WTC11 (cell line): Measurements from ENCODE around the gene NDUFB1. TPM values are rescaled to one million over a fixed set of nuclear protein-coding genes. Genes with fewer than 3 reads are reported as not detected.

Experiments used
- ATAC-seq: fragments of 200-7000 bp; cut with Tn5 transposase; 2 replicates; pipeline ENCODE4 v1.10.0; 2021; ENCODE audit warnings: mild to moderate bottlenecking, moderate library complexity
- CTCF ChIA-PET: fragments of 300-600 bp; sonication (Branson Sonifier 250); formaldehyde crosslinking; loops from one replicate; lab custom pipeline; 2021; ENCODE audit warnings: antibody characterized with exemption; lab: Charles Lee
- POLR2A ChIA-PET: fragments of 350-600 bp; sonication (Branson Sonifier 250); formaldehyde crosslinking; loops from one replicate; lab custom pipeline; 2021; ENCODE audit warnings: antibody characterized with exemption; lab: Charles Lee
- DNase-seq: peaks from one replicate; pipeline ENCODE4 v3.0.0; 2021; ENCODE audit warnings: low spot score
- H3K27ac Mint-ChIP-seq: 2 replicates; pipeline ENCODE4 v1.8.0; 2021; ENCODE audit warnings: mixed read lengths
- H3K27me3 Mint-ChIP-seq: 2 replicates; pipeline ENCODE4 v1.8.0; 2021; ENCODE audit warnings: low read depth, mild to moderate bottlenecking, moderate library complexity, mixed read lengths
- H3K36me3 Mint-ChIP-seq: 2 replicates; pipeline ENCODE4 v1.8.0; 2021; ENCODE audit warnings: mixed read lengths
- H3K4me1 Mint-ChIP-seq: 2 replicates; pipeline ENCODE4 v1.8.0; 2022; ENCODE audit warnings: mixed read lengths
- H3K4me3 Mint-ChIP-seq: 2 replicates; pipeline ENCODE4 v1.8.0; 2021; ENCODE audit warnings: mild to moderate bottlenecking, moderate library complexity, mixed read lengths
- H3K9me3 Mint-ChIP-seq: 2 replicates; pipeline ENCODE4 v1.8.0; 2021; ENCODE audit warnings: mixed read lengths
- ATF1 ChIP-seq: sonication (generic); formaldehyde crosslinking; IDR thresholded peaks from 2 replicates; pipeline ENCODE4 v1.8.1; 2023; ENCODE audit warnings: mild to moderate bottlenecking, moderate library complexity, missing genetic modification reagents
- ATF6 ChIP-seq: sonication (generic); formaldehyde crosslinking; IDR thresholded peaks from 2 replicates; pipeline ENCODE4 v1.8.1; 2023; ENCODE audit warnings: mild to moderate bottlenecking, missing genetic modification reagents
- CREB1 ChIP-seq: sonication (generic); formaldehyde crosslinking; IDR thresholded peaks from 2 replicates; pipeline ENCODE4 v1.8.0; 2023; ENCODE audit warnings: mild to moderate bottlenecking, missing genetic modification reagents
- E2F4 ChIP-seq: sonication (generic); formaldehyde crosslinking; IDR thresholded peaks from 2 replicates; pipeline ENCODE4 v1.8.1; 2022; ENCODE audit warnings: low read depth, mild to moderate bottlenecking, moderate library complexity, missing genetic modification reagents, borderline replicate concordance
- ELF4 ChIP-seq: sonication (generic); formaldehyde crosslinking; IDR thresholded peaks from 2 replicates; pipeline ENCODE4 v1.8.1; 2022; ENCODE audit warnings: low read depth, mild to moderate bottlenecking, moderate library complexity, missing genetic modification reagents
- HMGXB4 ChIP-seq: sonication (generic); formaldehyde crosslinking; IDR thresholded peaks from 2 replicates; pipeline ENCODE4 v1.8.1; 2023; ENCODE audit warnings: mild to moderate bottlenecking, moderate library complexity, missing genetic modification reagents
- KAT7 ChIP-seq: sonication (generic); formaldehyde crosslinking; IDR thresholded peaks from 2 replicates; pipeline ENCODE4 v1.8.1; 2023; ENCODE audit warnings: missing genetic modification reagents, mild to moderate bottlenecking, borderline replicate concordance
- MXD4 ChIP-seq: fragments of 250-450 bp; sonication (Bioruptor Pico); IDR thresholded peaks from 2 replicates; pipeline ENCODE4 v1.8.0; 2021; ENCODE audit warnings: mild to moderate bottlenecking, moderate library complexity, borderline replicate concordance
- NFE2L1 ChIP-seq: sonication (generic); formaldehyde crosslinking; IDR thresholded peaks from 2 replicates; pipeline ENCODE4 v1.8.1; 2023; ENCODE audit warnings: missing genetic modification reagents
- NFYB ChIP-seq: sonication (generic); formaldehyde crosslinking; conservative IDR thresholded peaks from 2 replicates; pipeline ENCODE4 v1.8.0; 2022; ENCODE audit warnings: low read depth, missing genetic modification reagents
- PRRX2 ChIP-seq: fragments of 250-450 bp; sonication (Bioruptor Pico); IDR thresholded peaks from 2 replicates; pipeline ENCODE4 v1.8.0; 2021; ENCODE audit warnings: mild to moderate bottlenecking
- SMAD3 ChIP-seq: sonication (generic); formaldehyde crosslinking; IDR thresholded peaks from 2 replicates; pipeline ENCODE4 v1.8.0; 2022; ENCODE audit warnings: missing genetic modification reagents, mild to moderate bottlenecking, borderline replicate concordance
- ZBTB21 ChIP-seq: sonication (generic); formaldehyde crosslinking; IDR thresholded peaks from 2 replicates; pipeline ENCODE4 v1.8.1; 2023; ENCODE audit warnings: mild to moderate bottlenecking, missing genetic modification reagents, borderline replicate concordance
- ZNF219 ChIP-seq: sonication (generic); formaldehyde crosslinking; IDR thresholded peaks from 2 replicates; pipeline ENCODE4 v1.8.0; 2023; ENCODE audit warnings: missing genetic modification reagents, mild to moderate bottlenecking, borderline replicate concordance
- ZNF232 ChIP-seq: sonication (generic); formaldehyde crosslinking; IDR thresholded peaks from 2 replicates; pipeline ENCODE4 v1.8.0; 2022; ENCODE audit warnings: mild to moderate bottlenecking, missing genetic modification reagents
- total RNA-seq: library from RNA; stranded (reverse); gene quantifications from 3 replicates; pipeline ENCODE4 v1.2.3, GENCODE V29; 2021
- TF ChIP-seq, protein P1 (sequence below): sonication (generic); formaldehyde crosslinking; IDR thresholded peaks from 2 replicates; pipeline ENCODE4 v1.8.1; 2022; ENCODE audit warnings: mild to moderate bottlenecking, moderate library complexity, missing genetic modification reagents
- TF ChIP-seq, protein P2 (sequence below): sonication (generic); formaldehyde crosslinking; IDR thresholded peaks from 2 replicates; pipeline ENCODE4 v1.8.0; 2023; ENCODE audit warnings: missing genetic modification reagents
- TF ChIP-seq, protein P3 (sequence below): fragments of 250-450 bp; sonication (Bioruptor Pico); conservative IDR thresholded peaks from 2 replicates; pipeline ENCODE4 v1.9.0; 2021; ENCODE audit warnings: mild to moderate bottlenecking
- TF ChIP-seq, protein P4 (sequence below): sonication (generic); formaldehyde crosslinking; IDR thresholded peaks from 2 replicates; pipeline ENCODE4 v1.8.0; 2022; ENCODE audit warnings: mild to moderate bottlenecking, missing genetic modification reagents
- TF ChIP-seq, protein P5 (sequence below): fragments of 250-450 bp; sonication (Bioruptor Pico); IDR thresholded peaks from 2 replicates; pipeline ENCODE4 v1.9.0; 2021; ENCODE audit warnings: moderate library complexity, mild to moderate bottlenecking, inconsistent platforms, borderline replicate concordance
- TF ChIP-seq, protein P6 (sequence below): sonication (generic); formaldehyde crosslinking; IDR thresholded peaks from 2 replicates; pipeline ENCODE4 v1.8.0; 2022; ENCODE audit warnings: missing genetic modification reagents

Gene NDUFB1
- total RNA-seq, 1 experiment from 2014 or later = 114 TPM

DNA sequence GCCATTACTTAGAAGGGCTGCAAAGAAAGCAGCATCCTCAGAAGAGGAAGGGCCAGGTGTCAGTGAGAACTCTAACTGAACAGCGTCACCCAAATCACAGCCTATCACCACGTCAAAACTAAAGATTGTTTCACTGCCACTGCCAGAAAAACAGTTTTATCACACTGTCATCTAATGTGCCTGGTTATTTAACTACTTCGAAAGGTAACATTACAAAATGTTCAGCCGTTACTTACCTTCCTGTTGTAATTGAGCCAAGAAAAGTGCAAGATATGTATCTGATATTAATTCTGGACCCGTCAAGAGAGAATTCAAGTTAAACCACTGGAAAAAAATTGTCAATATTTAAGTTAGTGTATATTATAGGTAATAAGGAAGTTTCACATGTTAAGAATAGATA, 33.0 kb downstream of the NDUFB1 start:
- H3K4me1 Mint-ChIP-seq = no peaks in the 10 kb centered on the region
- peaks cover 47% of the 10 kb centered on the region for H3K36me3 Mint-ChIP-seq
- TF ChIP-seq ZNF219 (no peak), ZBTB21 (CRISPR knock-in tag) (no peak), ZNF232 (CRISPR knock-in tag) (no peak), ATF6 (no peak), MXD4 (CRISPR knock-in tag) (no peak), NFYB (CRISPR knock-in tag) (no peak), PRRX2 (no peak), ELF4 (CRISPR knock-in tag) (no peak), NFE2L1 (CRISPR knock-in tag) (no peak), CREB1 (CRISPR knock-in tag) (no peak), KAT7 (no peak), SMAD3 (no peak), ATF1 (no peak)
- TF ChIP-seq, protein P1, sequence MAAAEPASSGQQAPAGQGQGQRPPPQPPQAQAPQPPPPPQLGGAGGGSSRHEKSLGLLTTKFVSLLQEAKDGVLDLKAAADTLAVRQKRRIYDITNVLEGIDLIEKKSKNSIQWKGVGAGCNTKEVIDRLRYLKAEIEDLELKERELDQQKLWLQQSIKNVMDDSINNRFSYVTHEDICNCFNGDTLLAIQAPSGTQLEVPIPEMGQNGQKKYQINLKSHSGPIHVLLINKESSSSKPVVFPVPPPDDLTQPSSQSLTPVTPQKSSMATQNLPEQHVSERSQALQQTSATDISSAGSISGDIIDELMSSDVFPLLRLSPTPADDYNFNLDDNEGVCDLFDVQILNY = no peak
- TF ChIP-seq, protein P2, sequence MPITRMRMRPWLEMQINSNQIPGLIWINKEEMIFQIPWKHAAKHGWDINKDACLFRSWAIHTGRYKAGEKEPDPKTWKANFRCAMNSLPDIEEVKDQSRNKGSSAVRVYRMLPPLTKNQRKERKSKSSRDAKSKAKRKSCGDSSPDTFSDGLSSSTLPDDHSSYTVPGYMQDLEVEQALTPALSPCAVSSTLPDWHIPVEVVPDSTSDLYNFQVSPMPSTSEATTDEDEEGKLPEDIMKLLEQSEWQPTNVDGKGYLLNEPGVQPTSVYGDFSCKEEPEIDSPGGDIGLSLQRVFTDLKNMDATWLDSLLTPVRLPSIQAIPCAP (CRISPR knock-in tag) = no peak
- TF ChIP-seq, protein P3, sequence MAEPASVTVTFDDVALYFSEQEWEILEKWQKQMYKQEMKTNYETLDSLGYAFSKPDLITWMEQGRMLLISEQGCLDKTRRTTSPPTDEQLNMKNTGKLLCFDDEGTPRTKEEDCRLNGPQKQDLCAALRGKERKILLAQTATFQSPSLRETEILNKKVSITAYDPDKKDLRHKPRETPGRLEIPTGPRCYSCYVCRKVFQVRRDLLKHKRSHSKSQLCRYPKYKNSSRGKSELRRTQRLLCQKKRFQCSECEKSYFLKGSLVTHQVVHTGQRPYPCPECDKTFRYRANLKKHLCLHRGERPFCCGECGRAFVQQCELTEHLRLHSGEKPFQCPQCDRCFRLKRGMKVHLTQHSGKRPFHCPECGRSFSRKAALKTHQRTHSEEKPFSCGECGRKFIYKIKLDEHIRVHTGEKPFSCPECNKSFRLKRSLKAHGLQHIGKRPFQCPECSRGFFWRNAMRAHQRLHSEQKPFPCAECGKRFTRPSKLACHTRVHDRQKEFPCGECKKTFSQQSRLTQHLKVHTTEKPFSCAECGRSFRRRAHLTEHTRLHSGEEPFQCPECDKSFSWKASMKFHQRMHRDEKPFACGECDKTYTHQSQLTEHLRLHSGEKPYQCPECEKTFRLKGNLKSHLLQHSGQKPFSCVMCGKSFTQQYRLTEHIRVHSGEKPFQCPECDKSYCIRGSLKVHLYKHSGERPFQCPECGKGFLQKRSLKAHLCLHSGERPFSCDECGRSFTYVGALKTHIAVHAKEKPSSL = no peak
- TF ChIP-seq, protein P4, sequence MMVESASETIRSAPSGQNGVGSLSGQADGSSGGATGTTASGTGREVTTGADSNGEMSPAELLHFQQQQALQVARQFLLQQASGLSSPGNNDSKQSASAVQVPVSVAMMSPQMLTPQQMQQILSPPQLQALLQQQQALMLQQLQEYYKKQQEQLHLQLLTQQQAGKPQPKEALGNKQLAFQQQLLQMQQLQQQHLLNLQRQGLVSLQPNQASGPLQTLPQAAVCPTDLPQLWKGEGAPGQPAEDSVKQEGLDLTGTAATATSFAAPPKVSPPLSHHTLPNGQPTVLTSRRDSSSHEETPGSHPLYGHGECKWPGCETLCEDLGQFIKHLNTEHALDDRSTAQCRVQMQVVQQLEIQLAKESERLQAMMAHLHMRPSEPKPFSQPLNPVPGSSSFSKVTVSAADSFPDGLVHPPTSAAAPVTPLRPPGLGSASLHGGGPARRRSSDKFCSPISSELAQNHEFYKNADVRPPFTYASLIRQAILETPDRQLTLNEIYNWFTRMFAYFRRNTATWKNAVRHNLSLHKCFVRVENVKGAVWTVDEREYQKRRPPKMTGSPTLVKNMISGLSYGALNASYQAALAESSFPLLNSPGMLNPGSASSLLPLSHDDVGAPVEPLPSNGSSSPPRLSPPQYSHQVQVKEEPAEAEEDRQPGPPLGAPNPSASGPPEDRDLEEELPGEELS (CRISPR knock-in tag) = no peak
- TF ChIP-seq, protein P5, sequence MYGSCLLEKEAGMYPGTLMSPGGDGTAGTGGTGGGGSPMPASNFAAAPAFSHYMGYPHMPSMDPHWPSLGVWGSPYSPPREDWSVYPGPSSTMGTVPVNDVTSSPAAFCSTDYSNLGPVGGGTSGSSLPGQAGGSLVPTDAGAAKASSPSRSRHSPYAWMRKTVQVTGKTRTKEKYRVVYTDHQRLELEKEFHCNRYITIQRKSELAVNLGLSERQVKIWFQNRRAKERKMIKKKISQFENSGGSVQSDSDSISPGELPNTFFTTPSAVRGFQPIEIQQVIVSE (CRISPR knock-in tag) = no peak
- no peak overlapping the region for H3K4me3 Mint-ChIP-seq
- ChIA-PET CTCF (interaction anchor here (1.4 kb wide), 1 partner anchor 18 kb away, joined by 6 read pairs; the partner anchor contains the start of gene ATXN3), POLR2A (no interaction called here)
- no peak for ATAC-seq
- H3K27ac Mint-ChIP-seq = no peak overlapping the region
- no peaks in the 10 kb centered on the region for H3K27me3 Mint-ChIP-seq
- no peak for DNase-seq
- H3K9me3 Mint-ChIP-seq = 0 out of 2 replicates have a peak, but pooled peaks cover 4% of the 10 kb centered on the region

DNA sequence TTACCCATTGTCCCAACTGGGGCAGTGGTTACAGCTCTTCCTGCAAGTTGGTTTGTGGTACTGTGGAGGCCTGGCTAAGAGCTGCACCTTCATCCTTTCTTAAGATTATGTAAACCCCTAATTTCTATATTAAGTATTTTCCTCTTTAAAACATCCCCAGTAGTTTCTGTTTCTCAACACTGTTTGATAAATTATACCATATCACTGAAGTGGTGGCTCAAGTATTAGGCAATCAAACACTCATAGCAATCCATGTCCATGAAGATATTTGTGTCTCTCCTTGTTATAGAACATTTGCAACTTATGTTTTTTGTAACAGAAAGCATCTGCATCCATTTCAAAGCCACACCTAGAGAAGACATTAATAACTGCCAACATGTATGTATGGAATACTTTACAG, 47.0 kb downstream of the NDUFB1 start:
- POLR2A ChIA-PET = no interaction called here
- CTCF ChIA-PET = interaction anchor here (0.8 kb wide), 1 partner anchor 32 kb away, joined by 3 read pairs; the partner anchor contains the start of gene ATXN3
- no peaks in the 10 kb centered on the region for H3K9me3 Mint-ChIP-seq
- no peaks in the 10 kb centered on the region for H3K4me1 Mint-ChIP-seq
- DNase-seq (no peak), ATAC-seq (no peak)
- no peak overlapping the region for H3K27ac Mint-ChIP-seq
- peaks cover 33% of the 10 kb centered on the region for H3K36me3 Mint-ChIP-seq
- no peaks in the 10 kb centered on the region for H3K27me3 Mint-ChIP-seq
- H3K4me3 Mint-ChIP-seq = no peak overlapping the region
- no peak for TF ChIP-seq HMGXB4 (CRISPR knock-in tag)
- TF ChIP-seq, protein P6, sequence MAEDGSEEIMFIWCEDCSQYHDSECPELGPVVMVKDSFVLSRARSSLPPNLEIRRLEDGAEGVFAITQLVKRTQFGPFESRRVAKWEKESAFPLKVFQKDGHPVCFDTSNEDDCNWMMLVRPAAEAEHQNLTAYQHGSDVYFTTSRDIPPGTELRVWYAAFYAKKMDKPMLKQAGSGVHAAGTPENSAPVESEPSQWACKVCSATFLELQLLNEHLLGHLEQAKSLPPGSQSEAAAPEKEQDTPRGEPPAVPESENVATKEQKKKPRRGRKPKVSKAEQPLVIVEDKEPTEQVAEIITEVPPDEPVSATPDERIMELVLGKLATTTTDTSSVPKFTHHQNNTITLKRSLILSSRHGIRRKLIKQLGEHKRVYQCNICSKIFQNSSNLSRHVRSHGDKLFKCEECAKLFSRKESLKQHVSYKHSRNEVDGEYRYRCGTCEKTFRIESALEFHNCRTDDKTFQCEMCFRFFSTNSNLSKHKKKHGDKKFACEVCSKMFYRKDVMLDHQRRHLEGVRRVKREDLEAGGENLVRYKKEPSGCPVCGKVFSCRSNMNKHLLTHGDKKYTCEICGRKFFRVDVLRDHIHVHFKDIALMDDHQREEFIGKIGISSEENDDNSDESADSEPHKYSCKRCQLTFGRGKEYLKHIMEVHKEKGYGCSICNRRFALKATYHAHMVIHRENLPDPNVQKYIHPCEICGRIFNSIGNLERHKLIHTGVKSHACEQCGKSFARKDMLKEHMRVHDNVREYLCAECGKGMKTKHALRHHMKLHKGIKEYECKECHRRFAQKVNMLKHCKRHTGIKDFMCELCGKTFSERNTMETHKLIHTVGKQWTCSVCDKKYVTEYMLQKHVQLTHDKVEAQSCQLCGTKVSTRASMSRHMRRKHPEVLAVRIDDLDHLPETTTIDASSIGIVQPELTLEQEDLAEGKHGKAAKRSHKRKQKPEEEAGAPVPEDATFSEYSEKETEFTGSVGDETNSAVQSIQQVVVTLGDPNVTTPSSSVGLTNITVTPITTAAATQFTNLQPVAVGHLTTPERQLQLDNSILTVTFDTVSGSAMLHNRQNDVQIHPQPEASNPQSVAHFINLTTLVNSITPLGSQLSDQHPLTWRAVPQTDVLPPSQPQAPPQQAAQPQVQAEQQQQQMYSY = no peak
- no peak for TF ChIP-seq E2F4 (CRISPR knock-in tag)
